NCI-H2171 (cell line): ENCODE data around the gene NT5M.

Source experiments
- DNase-seq: peaks from one replicate; lab custom pipeline; 2025; lab: John Stamatoyannopoulos, UW

The NT5M gene

GRCh38 chr17:17355426-17355825 is 52.3 kb downstream of the NT5M start:
- DNase-seq = no peak

DNA sequence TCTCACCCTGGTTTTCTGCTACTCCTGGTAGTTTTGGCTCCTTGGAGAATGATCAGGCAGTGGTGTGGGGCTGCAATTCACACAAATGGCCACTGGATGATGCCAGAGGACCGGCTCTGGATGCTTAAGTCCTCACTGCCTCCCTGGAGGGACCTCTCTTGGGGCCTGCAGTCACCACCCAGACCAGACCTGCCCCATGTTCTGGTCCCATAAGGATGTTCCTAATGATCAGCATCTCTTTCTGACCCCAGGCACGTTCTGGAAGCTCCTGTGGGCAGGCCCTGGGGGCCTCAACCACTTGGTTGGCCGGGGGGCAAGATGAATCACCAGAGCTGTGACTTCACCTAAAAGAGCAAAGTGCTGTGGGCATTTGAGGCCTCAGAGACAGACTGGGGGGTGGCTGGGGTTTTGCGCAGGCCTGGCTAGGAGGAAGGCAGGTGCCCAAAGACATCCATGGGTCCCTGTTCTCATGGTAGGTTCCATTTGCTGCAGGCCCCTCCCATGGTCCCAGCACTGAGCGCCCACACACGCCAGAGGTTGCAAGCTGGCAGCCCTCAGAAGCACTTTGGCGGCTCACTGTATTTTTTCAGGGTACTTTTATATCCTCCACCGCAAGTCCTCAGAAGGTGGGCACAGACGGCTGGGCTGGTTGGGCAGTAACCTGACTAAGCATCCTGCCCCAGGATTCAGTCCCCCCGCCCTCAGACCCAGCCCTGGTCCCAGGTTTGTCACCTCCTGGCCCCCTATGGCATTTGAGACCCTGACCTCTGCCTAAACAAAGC is 53.2 kb downstream of the NT5M start:
- DNase-seq = peak; percentile 78

DNA sequence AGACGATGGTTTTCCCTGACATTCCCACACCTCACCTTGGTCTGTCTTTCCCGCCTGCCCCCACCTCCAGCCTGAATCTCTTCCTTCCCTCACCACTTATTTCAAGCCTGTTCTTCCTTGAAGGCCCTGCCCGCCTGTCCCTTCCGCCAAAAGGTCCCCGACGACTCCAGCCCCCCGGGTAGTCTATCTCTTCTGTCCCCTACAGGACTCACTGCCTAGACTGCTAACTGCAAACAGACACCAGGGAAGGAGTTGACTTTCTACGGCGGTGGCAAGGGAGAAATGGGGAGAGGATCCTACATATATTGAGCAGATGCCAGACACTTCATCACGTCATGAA is 53.7 kb downstream of the NT5M start:
- DNase-seq = no peak

GRCh38 chr17:17358060-17358751 is 55.0 kb downstream of the NT5M start:
- DNase-seq = no peak

DNA sequence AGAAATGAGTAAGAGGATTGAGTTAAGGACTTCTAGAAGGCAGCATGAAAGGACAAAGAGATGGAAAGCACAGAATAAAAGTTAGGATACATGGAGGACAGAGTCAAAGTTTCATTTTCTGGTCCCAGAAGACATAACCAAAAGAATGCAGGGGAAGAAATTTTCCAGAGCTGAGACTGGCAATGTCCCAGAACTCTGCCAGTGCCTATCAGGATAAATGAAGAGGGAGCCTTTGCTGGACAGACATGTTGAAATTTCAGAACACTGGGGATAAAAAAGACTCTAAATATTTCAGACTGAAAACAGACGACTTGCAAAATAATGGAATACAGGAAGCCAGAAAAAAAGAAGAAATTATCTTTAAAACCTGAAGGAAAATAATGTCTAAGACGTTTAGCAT is 55.7 kb downstream of the NT5M start:
- no peak for DNase-seq

DNA sequence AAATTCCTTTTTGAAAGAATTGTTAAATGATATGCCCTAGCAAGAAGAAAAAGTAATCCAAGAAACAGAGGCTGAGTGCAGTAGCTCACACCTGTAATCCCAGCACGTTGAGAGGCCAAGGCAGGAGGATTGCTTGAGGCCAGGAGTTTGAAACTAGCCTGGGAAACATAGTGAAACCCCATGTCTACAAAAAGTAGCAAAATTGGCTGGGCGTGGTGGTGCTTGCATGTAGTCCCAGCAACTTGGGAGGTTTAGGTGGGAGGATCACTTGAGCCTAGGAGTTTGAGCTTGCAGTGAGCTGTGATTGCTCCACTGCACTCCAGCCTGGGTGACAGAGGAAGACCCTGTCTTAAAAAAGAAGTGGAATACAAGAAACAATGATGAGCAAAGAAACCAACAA is 56.1 kb downstream of the NT5M start:
- DNase-seq = no peak

DNA sequence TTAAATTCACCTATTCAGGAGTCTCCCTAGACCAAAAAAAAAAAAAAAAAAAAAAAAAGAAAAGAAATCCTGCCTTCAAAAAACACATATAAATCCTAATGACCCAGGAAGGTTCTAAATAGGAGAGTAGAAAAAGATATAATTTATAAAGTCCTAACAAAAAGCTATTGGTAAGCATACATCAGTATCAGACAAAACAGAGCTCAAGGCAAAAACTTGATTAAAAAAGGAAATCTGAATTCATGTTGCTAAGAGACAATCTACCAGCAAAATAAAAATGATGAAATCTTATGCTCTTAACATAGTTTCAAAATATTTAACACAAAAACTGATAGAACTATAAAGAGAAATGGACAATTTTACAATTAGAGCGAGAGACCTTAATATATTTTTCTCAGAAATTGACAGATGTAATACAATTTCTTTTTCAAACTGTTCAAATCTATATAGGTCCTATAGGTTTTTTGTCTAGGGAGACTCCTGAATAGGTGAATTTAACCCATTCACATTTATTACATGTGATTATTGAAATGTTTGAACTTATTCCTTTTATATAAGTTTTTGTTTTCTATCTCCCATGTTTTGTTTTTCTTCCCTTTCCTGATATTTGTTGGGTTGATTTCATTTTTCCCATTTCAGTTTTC is 57.0 kb downstream of the NT5M start:
- no peak for DNase-seq

- no peak for DNase-seq
These were observed 58.3 kb downstream of the NT5M start for GRCh38 chr17:17361543-17361866.

- no peak for DNase-seq
These were observed 58.8 kb downstream of the NT5M start for GRCh38 chr17:17361867-17362539.

DNA sequence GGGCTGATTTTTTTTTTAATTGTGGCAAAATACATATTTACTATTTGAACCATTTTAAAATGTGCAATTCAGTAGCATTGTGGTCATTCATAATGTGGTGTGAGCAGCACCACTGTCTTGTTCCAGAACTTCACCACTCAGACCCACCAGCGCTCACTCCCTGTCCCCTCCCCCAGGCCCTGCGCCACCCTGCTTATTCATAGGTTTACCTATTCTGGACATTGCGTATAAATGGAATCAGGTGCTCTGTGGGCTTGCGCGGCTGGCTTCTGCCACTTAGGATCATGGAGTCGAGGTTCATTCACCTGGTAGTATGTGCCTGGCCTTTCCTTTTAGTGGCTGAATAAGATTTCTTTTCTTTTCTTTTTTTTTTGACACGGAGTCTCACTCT is 59.4 kb downstream of the NT5M start:
- no peak for DNase-seq

DNA sequence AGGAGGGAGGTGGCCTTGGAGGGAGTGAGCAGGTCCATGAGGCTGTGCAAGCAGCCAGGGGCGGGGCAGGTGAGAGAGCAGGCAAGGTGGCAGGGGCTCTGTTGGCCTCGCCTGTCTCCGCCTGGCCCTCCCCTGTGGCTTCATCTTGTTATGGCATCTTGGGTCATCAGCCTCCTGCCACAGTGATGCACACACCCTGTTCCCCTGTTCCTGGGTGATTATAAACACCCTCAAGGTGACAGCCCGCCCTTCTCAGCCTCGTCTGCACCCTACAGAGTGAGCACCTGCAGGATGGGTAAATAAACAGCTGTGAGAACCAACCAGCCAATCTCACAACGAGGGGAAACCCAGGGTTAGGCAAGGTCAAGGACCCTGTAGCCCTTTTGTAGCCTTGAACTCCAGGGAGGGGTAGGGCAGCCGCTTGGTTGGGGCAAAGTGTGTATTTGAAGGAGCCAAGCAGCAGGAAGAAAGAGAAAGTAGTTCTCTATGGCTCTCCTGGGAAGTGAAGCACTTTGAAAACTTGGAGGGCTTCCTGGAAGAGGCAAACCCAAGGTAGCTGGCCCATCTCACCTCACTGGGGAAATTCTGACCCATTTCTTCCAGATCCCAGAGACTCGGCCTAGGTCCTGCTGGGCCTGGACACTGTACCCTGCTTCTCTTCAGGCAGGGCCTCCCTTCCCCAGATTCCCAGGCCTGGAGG is 60.6 kb downstream of the NT5M start:
- no peak for DNase-seq

GRCh38 chr17:17364338-17364667 is 61.1 kb downstream of the NT5M start:
- no peak for DNase-seq

- DNase-seq = no peak
These were observed 62.4 kb downstream of the NT5M start for GRCh38 chr17:17365476-17366110.

DNA sequence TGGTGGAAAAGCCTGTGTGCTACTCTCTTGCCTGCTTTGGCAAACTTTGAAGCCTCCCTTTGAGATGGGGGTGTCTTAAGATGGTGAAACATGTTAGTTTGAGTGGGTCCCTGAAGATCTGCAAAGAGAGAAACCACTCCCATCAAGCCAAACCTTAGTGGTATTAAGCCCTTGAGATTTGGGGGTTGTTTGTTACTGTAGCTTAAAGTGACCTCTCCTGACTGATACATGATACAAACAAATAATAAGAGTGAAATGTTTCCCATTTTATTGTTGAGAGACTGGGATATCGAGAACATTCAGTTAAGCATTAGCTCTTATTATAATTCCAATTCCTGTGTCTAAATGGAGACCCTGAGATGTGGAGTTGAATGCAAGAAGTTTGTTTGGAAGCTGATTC is 63.1 kb downstream of the NT5M start:
- no peak for DNase-seq

- no peak for DNase-seq
These were observed 64.0 kb downstream of the NT5M start for GRCh38 chr17:17366941-17367875.

GRCh38 chr17:17367931-17368330 is 64.8 kb downstream of the NT5M start:
- no peak for DNase-seq

DNA sequence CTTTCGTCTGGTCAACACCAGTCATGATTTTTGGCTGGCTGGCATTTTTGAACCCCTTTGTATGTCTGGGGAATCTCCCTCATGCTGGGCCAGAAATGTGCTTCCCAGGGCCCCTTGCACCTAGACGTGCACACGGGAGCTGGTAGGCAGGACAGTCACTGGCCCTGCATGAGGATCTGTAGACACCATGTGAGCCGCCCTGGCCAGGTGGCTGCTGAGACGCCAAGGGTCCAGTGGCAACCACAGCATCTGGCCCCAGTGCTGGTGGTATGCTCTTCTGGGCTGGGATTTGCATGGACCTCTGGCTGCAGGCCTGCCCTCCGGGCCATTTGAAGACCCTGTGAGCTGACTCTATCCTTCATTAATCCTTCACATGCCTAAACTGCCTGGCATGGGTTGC is 67.5 kb downstream of the NT5M start:
- no peak for DNase-seq

DNA sequence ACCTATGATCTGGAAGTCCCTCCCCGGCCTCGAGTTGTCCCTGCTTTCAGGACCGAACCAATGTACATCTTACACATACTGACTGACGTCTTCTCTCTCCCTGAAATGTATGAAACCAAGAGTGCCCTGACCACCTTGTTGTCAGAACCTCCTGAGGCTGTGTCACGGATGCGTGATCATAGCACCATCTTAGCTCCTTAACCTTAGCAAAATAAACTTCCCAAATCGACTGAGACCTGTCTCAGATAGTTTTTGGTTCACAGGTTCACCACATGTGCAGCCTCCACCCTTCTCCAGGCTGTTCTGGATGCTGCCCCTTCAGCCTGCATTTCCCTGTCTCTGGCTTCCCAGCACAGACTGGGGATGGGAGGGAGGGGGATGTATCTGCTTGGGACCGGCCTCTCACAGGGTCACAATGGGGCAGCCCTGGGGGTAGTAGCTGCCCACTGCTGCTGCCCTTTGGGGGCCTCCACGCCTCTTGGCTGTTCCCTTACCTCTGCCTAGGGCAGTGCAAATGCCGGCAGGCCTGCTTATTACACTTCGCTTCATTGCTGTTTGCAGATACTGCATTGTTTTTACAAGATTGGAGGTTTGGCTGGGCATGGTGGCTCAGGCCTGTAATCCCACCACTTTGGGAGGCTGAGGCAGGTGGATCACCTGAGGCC is 69.8 kb downstream of the NT5M start:
- no peak for DNase-seq

- DNase-seq = no peak
These were observed 72.7 kb downstream of the NT5M start for GRCh38 chr17:17375841-17376240.

DNA sequence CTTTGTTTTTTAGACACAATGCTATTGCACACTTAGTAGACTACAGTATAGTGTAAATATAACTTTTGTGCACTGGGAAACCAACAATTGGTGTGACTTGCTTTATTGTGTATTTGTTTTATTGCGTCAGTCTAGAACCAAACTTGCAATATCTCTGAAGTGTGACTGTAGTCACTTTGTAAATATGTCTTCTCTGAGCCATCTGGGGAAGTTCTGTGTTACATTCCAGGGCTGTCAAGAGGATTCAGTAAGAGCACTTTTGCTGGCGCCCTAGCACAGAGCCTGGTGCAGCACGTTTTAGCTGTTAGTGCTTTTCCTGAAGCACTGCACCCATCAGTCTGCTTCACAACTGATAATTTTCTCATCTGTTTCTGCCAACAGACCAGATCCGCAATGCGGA is 73.2 kb downstream of the NT5M start:
- DNase-seq = no peak
